Natural killer cell (primary cell): Measurements from ENCODE around the gene UBASH3B. TPM values are rescaled to one million over a fixed set of nuclear protein-coding genes. Genes with fewer than 3 reads are reported as not detected.

ENCODE experiments used
- ATAC-seq, 3 donors: fragments of 150-1000 bp in 2 of 3; fragments of 200-7000 bp in 1 of 3; cut with Tn5 transposase; 1 replicate in 1 of 3; 2 replicates in 2 of 3; pipeline ENCODE4 v1.10.0; 2021; ENCODE audit warnings: mild to moderate bottlenecking in 2 of 3, moderate library complexity in 2 of 3
- DNase-seq, 2 donors: peaks; one replicate each; pipeline versions ENCODE4 v3.0.0 to v3.0.0-alpha.2; 2013 to 2021; ENCODE audit warnings: mixed read lengths in 1 of 2
- H3K27ac ChIP-seq: one replicate; pipeline ENCODE4 v1.5.1; 2013; ENCODE audit warnings: mild to moderate bottlenecking, low read length
- H3K27me3 ChIP-seq: one replicate; pipeline ENCODE4 v1.6.1; 2013; ENCODE audit warnings: low read length; ENCODE audit not compliant: control insufficient read depth, insufficient read depth
- H3K36me3 ChIP-seq: one replicate; pipeline ENCODE4 v1.6.1; 2013; ENCODE audit warnings: low read length; ENCODE audit not compliant: control insufficient read depth, insufficient read depth
- H3K4me1 ChIP-seq: one replicate; pipeline ENCODE4 v1.6.1; 2013; ENCODE audit warnings: low read length; ENCODE audit not compliant: control insufficient read depth, insufficient read depth
- H3K4me3 ChIP-seq: one replicate; pipeline ENCODE4 v1.5.1; 2013; ENCODE audit warnings: low read length
- H3K9me3 ChIP-seq: one replicate; pipeline ENCODE4 v1.6.1; 2013; ENCODE audit warnings: low read length; ENCODE audit not compliant: control insufficient read depth, insufficient read depth
- H3K27ac Mint-ChIP-seq, 2 donors: one replicate each; pipeline ENCODE4 v1.8.0; 2022; ENCODE audit warnings: mild to moderate bottlenecking in 2 of 2, mixed read lengths in 2 of 2, moderate library complexity in 1 of 2
- H3K27me3 Mint-ChIP-seq, 2 donors: one replicate each; pipeline ENCODE4 v1.8.0; 2022; ENCODE audit warnings: low read depth in 2 of 2, mixed read lengths in 2 of 2
- H3K36me3 Mint-ChIP-seq: one replicate; pipeline ENCODE4 v1.8.0; 2022; ENCODE audit warnings: mixed read lengths
- H3K4me1 Mint-ChIP-seq, 2 donors: one replicate each; pipeline ENCODE4 v1.8.0; 2022; ENCODE audit warnings: mixed read lengths in 2 of 2
- H3K4me3 Mint-ChIP-seq: one replicate; pipeline ENCODE4 v1.8.0; 2022; ENCODE audit warnings: mild to moderate bottlenecking, moderate library complexity, mixed read lengths
- H3K9me3 Mint-ChIP-seq, 2 donors: one replicate each; pipeline ENCODE4 v1.8.0; 2022; ENCODE audit warnings: mixed read lengths in 2 of 2
- WGBS: methylation state at CpG from one replicate; pipeline ENCODE4 v1.1.7; 2013; ENCODE audit warnings: missing lambda C conversion rate; ENCODE audit not compliant: insufficient coverage; 5-methylcytosine and 5-hydroxymethylcytosine counted together
- intact Hi-C: fragments of 100-400 bp; cut with micrococcal nuclease; formaldehyde crosslinking; loops from one replicate; pipeline ENCODE4 v1.14.2; 2022
- total RNA-seq, 4 donors: library from RNA; stranded (reverse); fragments of 120-200 nt in 1 of 4; gene quantifications; one replicate each; pipeline versions ENCODE4 v1.2.3 to v1.2.4, GENCODE V29; 2013 to 2022
- TF ChIP-seq, protein P1 (sequence below): fragments of 200-600 bp; IDR thresholded peaks from one replicate; pipeline ENCODE4 v1.8.0; 2022; ENCODE audit warnings: antibody characterized with exemption

Gene UBASH3B
- total RNA-seq, 3 donors from 2014 or later (not counting 1 experiment from before 2014, with no cell fraction given) = 28.7 to 33.9 (median 33.5) TPM

DNA sequence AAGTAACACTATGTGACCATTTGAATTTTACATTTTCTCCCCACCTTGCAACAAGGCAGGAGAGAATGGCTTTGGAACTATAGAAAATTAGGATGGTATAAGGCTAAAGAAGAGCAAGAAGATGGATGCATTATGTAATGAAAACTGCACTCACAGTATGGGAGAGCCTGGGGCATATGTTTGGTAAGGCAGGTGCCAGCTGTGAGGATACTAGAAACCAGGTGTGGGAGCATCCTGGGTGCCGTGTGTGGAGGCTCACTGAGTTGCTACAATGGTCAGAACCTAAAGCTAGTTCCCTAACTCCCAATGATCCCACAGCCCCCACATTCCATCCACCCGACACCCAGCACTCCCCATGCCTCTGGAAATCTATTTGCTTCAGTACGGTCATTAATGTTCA is 42.9 kb downstream of the UBASH3B start:
- H3K4me1 Mint-ChIP-seq = peaks cover 33 to 39% of the 10 kb centered on the region in 2 donors
- intact Hi-C loops = loop anchor here (5.0 kb wide), 1 partner anchor 41 kb away; the partner anchor contains the start of gene UBASH3B

DNA sequence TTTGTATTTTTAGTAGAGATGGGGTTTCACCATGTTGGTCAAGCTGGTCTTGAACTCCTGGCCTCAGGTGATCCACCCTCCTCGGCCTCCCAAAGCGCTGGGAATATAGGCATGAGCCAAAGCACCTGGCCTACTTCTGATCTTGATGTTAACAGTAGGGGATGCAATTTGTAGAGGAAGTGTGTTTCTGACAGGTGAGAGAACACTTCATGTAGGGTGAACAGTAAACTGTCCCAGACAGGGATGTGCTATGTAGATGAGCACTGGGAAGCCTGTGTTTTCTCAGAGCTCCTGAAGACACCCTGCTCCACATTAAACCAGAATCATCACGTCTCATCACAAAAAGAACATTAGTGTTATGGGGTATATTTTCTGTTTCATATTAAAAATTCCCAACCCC is 45.1 kb downstream of the UBASH3B start:
- ATAC-seq (no peak), DNase-seq (no peak)
- Mint-ChIP-seq H3K4me3 (no peak overlapping the region), H3K4me1 (peaks cover 39 to 46% of the 10 kb centered on the region in 2 donors), H3K9me3 (no peaks in the 10 kb centered on the region), H3K27ac (no peak overlapping the region), H3K36me3 (no peaks in the 10 kb centered on the region), H3K27me3 (no peaks in the 10 kb centered on the region)
- no peak overlapping the region for H3K27ac ChIP-seq
- TF ChIP-seq, protein P1, sequence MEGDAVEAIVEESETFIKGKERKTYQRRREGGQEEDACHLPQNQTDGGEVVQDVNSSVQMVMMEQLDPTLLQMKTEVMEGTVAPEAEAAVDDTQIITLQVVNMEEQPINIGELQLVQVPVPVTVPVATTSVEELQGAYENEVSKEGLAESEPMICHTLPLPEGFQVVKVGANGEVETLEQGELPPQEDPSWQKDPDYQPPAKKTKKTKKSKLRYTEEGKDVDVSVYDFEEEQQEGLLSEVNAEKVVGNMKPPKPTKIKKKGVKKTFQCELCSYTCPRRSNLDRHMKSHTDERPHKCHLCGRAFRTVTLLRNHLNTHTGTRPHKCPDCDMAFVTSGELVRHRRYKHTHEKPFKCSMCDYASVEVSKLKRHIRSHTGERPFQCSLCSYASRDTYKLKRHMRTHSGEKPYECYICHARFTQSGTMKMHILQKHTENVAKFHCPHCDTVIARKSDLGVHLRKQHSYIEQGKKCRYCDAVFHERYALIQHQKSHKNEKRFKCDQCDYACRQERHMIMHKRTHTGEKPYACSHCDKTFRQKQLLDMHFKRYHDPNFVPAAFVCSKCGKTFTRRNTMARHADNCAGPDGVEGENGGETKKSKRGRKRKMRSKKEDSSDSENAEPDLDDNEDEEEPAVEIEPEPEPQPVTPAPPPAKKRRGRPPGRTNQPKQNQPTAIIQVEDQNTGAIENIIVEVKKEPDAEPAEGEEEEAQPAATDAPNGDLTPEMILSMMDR = no peak
- intact Hi-C loops = no loop called here
- H3K4me3 ChIP-seq = no peak overlapping the region
- H3K4me1 ChIP-seq = peaks cover 45% of the 10 kb centered on the region
- no peaks in the 10 kb centered on the region for H3K27me3 ChIP-seq
- 96% methylated on average over 2 of the region's 3 CpGs for WGBS
- no peaks in the 10 kb centered on the region for H3K36me3 ChIP-seq
- no peaks in the 10 kb centered on the region for H3K9me3 ChIP-seq

More for the DNA sequence above, 42.9 kb downstream of the UBASH3B start:
- peaks cover 43% of the 10 kb centered on the region for H3K4me1 ChIP-seq
- Mint-ChIP-seq H3K9me3 (no peaks in the 10 kb centered on the region), H3K27ac (peak overlapping the region; percentile 65 to 85), H3K36me3 (no peaks in the 10 kb centered on the region), H3K4me3 (peak overlapping the region; percentile 73), H3K27me3 (no peaks in the 10 kb centered on the region)
- H3K36me3 ChIP-seq = no peaks in the 10 kb centered on the region
- TF ChIP-seq, protein P1 = no peak
- WGBS = 83% methylated on average over 3 of the region's 3 CpGs
- H3K4me3 ChIP-seq = no peak overlapping the region
- peak overlapping the region; percentile 76 for H3K27ac ChIP-seq
- DNase-seq (no peak), ATAC-seq (no peak)
- H3K27me3 ChIP-seq = no peaks in the 10 kb centered on the region
- no peaks in the 10 kb centered on the region for H3K9me3 ChIP-seq

DNA sequence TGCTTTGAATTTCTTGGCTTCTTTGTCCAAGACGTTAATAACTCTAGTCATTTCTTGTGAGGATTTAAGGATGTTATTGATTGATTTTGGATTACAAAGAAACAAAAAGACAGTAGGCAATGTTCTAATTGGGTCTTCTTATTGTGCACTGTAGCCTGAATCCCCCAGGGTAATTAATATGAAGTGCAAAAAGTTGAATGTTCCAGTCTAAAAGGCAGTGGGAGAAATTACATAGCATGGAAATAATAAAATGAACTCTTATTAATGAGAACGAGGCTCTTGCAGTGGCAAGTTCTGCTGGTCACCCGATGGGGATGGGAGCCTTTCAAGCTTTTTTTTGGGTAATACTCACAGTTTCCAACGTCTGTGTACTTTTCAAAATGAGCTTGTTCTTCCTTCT is 45.6 kb downstream of the UBASH3B start:
- no peak for DNase-seq
- H3K9me3 ChIP-seq = no peaks in the 10 kb centered on the region
- no peaks in the 10 kb centered on the region for H3K36me3 Mint-ChIP-seq
- intact Hi-C loops = no loop called here
- H3K27ac ChIP-seq = no peak overlapping the region
- no peak overlapping the region for H3K27ac Mint-ChIP-seq
- TF ChIP-seq, protein P1 = no peak
- H3K4me1 ChIP-seq = peaks cover 40% of the 10 kb centered on the region
- ATAC-seq = no peak
- H3K27me3 ChIP-seq = no peaks in the 10 kb centered on the region
- H3K4me3 ChIP-seq = no peak overlapping the region
- no peak overlapping the region for H3K4me3 Mint-ChIP-seq
- H3K36me3 ChIP-seq = no peaks in the 10 kb centered on the region
- H3K9me3 Mint-ChIP-seq = no peaks in the 10 kb centered on the region
- WGBS = 69% methylated on average over 4 of the region's 4 CpGs
- peaks cover 39 to 45% of the 10 kb centered on the region in 2 donors for H3K4me1 Mint-ChIP-seq
- H3K27me3 Mint-ChIP-seq = no peaks in the 10 kb centered on the region
